Measurements from ENCODE around the gene JAKMIP1. TPM values are rescaled to one million over a fixed set of nuclear protein-coding genes. Genes with fewer than 3 reads are reported as not detected.
"Not testable (repeated sequence)": the region's sequence is repeated elsewhere in the genome, so short reads cannot be mapped to it uniquely, and the experiment has no call there.

JAKMIP1 gene
- polyA plus RNA-seq, 3 donors: 0.08 TPM; not detected in 2

GRCh38 chr4:5993876-5994811 lies 206.2 kb downstream of the JAKMIP1 start:
- Histone ChIP-seq H3K27ac (ENCODE audit: low read depth in 1 of 2, low read length in 2 of 2) (no peak overlapping the region), H2AFZ (ENCODE audit: insufficient read depth, low read depth, low read length, poor library complexity, severe bottlenecking) (no peak overlapping the region), H3K4me1 (ENCODE audit: control insufficient read depth in 1 of 2, insufficient read depth in 2 of 2, low read length in 2 of 2) (no peaks in the 10 kb centered on the region), H3K79me2 (ENCODE audit: insufficient read depth, low read length) (no peaks in the 10 kb centered on the region), H3K27me3 (ENCODE audit: control insufficient read depth in 2 of 2, insufficient read depth in 2 of 2, low read length in 2 of 2) (no peaks in the 10 kb centered on the region), H3K9ac (ENCODE audit: insufficient read depth, low read length, poor library complexity, severe bottlenecking) (no peak overlapping the region), H3K36me3 (replicated peaks in 1 of 2; ENCODE audit: control insufficient read depth in 1 of 2, insufficient read depth in 2 of 2, low read length in 2 of 2) (no peaks in the 10 kb centered on the region), H3K4me3 (replicated peaks in 1 of 3; ENCODE audit: low read depth in 2 of 3, low read length in 3 of 3) (no peak overlapping the region), H3K9me3 (replicated peaks in 1 of 2; ENCODE audit: control insufficient read depth in 1 of 2, insufficient read depth in 1 of 2, low read length in 2 of 2) (no peaks in the 10 kb centered on the region), H3K4me2 (replicated peaks; ENCODE audit: extremely low read depth, low read length, poor library complexity, severe bottlenecking) (no peak overlapping the region), H4K20me1 (ENCODE audit: insufficient read depth, low read length) (no peaks in the 10 kb centered on the region)
- intact Hi-C loops (cut with micrococcal nuclease): no loop called here
- H3K36me3 Mint-ChIP-seq: no peaks in the 10 kb centered on the region
- TF ChIP-seq CTCF (IDR thresholded peaks at IDR 0.05): no peak
- peaks cover 0 to 10% (median 2%) of the 10 kb centered on the region in 3 donors for H3K27me3 Mint-ChIP-seq (ENCODE audit: low read depth in 3 of 3)
- peaks cover 0 to 2% (median 0%) of the 10 kb centered on the region in 7 donors for H3K9me3 Mint-ChIP-seq
- DNase-seq: no peak
- peaks cover 2% of the 10 kb centered on the region for H3K4me1 Mint-ChIP-seq
- 86% methylated on average over 22 of the region's 23 CpGs for WGBS (ENCODE audit: insufficient coverage)
- no peak overlapping the region for H3K27ac Mint-ChIP-seq
- no peak overlapping the region for H3K4me3 Mint-ChIP-seq

GRCh38 chr4:5993346-5993745 lies 207.0 kb downstream of the JAKMIP1 start:
- 90% methylated on average over 3 of the region's 9 CpGs for WGBS (ENCODE audit: insufficient coverage)
- H3K9me3 Mint-ChIP-seq; H3K36me3 Mint-ChIP-seq; H3K36me3 ChIP-seq (replicated peaks in 1 of 2; ENCODE audit: control insufficient read depth in 1 of 2, insufficient read depth in 2 of 2, low read length in 2 of 2); DNase-seq; H3K79me2 ChIP-seq (ENCODE audit: insufficient read depth, low read length); H3K4me3 ChIP-seq (replicated peaks in 1 of 3; ENCODE audit: low read depth in 2 of 3, low read length in 3 of 3); intact Hi-C loops (cut with micrococcal nuclease); H3K9ac ChIP-seq (ENCODE audit: insufficient read depth, low read length, poor library complexity, severe bottlenecking); H2AFZ ChIP-seq (ENCODE audit: insufficient read depth, low read depth, low read length, poor library complexity, severe bottlenecking); H3K4me3 Mint-ChIP-seq; H3K4me2 ChIP-seq (replicated peaks; ENCODE audit: extremely low read depth, low read length, poor library complexity, severe bottlenecking); H3K4me1 Mint-ChIP-seq; H4K20me1 ChIP-seq (ENCODE audit: insufficient read depth, low read length); H3K27ac Mint-ChIP-seq; H3K9me3 ChIP-seq (replicated peaks in 1 of 2; ENCODE audit: control insufficient read depth in 1 of 2, insufficient read depth in 1 of 2, low read length in 2 of 2); H3K27ac ChIP-seq (ENCODE audit: low read depth in 1 of 2, low read length in 2 of 2); H3K27me3 ChIP-seq (ENCODE audit: control insufficient read depth in 2 of 2, insufficient read depth in 2 of 2, low read length in 2 of 2); H3K4me1 ChIP-seq (ENCODE audit: control insufficient read depth in 1 of 2, insufficient read depth in 2 of 2, low read length in 2 of 2): not testable (repeated sequence)
- H3K27me3 Mint-ChIP-seq (ENCODE audit: low read depth in 3 of 3): peaks cover 0 to 12% (median 5%) of the 10 kb centered on the region in 3 donors

Data from CD14-positive monocyte (primary cell).